HepG2 (cell line): Measurements from ENCODE around the gene MAPKAPK3. TPM values are rescaled to one million over a fixed set of nuclear protein-coding genes. Genes with fewer than 3 reads are reported as not detected.

Source experiments
- ATAC-seq: fragments of 200-7000 bp; cut with Tn5 transposase; 3 replicates; pipeline ENCODE4 v1.9.1; 2020; ENCODE audit warnings: mild to moderate bottlenecking, moderate library complexity
- BruUV-seq: library from RNA; stranded (reverse); fragments of 400-500 nt; replicated peaks from 2 replicates; lab custom pipeline; 2021; lab: Mats Ljungman, UMichigan
- CTCF ChIA-PET: fragments of 300-600 bp; formaldehyde crosslinking; extraction: SDS; loops from one replicate; lab custom pipeline; 2021; ENCODE audit warnings: low total read pairs, inconsistent platforms, low intra/inter-chr PET ratio; lab: Yijun Ruan, JAX
- POLR2A ChIA-PET: fragments of 350-600 bp; sonication (Branson Sonifier 250); formaldehyde crosslinking; loops from one replicate; lab custom pipeline; 2020; ENCODE audit warnings: antibody characterized with exemption, inconsistent platforms; lab: Yijun Ruan, JAX
- DNase-seq: peaks from one replicate; pipeline ENCODE4 v3.0.0-alpha.2; 2015; ENCODE audit warnings: low spot score
- FAIRE-seq: peaks from 3 replicates; lab custom pipeline; 2011; peaks lifted over from hg19 to GRCh38; lab: Jason Lieb, UNC
- H2AFZ ChIP-seq: one replicate; pipeline ENCODE4 v1.6.1; 2011; ENCODE audit warnings: low read length, inconsistent platforms
- H3K27ac ChIP-seq: fragments of 300-600 bp; 3 replicates; pipeline ENCODE4 v1.8.0; 2011; ENCODE audit warnings: mixed run types, mild to moderate bottlenecking, mixed read lengths, low read length, inconsistent platforms; ENCODE audit not compliant: insufficient read depth; ENCODE audit errors: extremely low read length
- H3K27me3 ChIP-seq, 2 experiments: fragments of 200-600 bp in 1 of 2; 2 replicates in 1 of 2; 3 replicates in 1 of 2; pipeline versions ENCODE4 v1.6.0 to v1.8.0; 2011; ENCODE audit warnings: low read length in 2 of 2, mild to moderate bottlenecking in 2 of 2, moderate library complexity in 2 of 2, inconsistent platforms in 1 of 2; ENCODE audit not compliant: insufficient read depth in 2 of 2, control insufficient read depth in 1 of 2
- H3K36me3 ChIP-seq, 2 experiments: fragments of 200-600 bp in 1 of 2; replicated peaks in 1 of 2; 2 replicates in 1 of 2; 3 replicates in 1 of 2; pipeline versions ENCODE4 v1.5.1 to v1.8.0; 2011; ENCODE audit warnings: low read length in 2 of 2, inconsistent platforms in 1 of 2; ENCODE audit not compliant: insufficient read depth in 2 of 2, control insufficient read depth in 1 of 2
- H3K4me1 ChIP-seq: 2 replicates; pipeline ENCODE4 v1.5.1; 2012; ENCODE audit warnings: low read length, inconsistent platforms; ENCODE audit not compliant: insufficient read depth
- H3K4me2 ChIP-seq: 2 replicates; pipeline ENCODE4 v1.6.0; 2011; ENCODE audit warnings: low read depth, low read length, inconsistent platforms
- H3K4me3 ChIP-seq, 3 experiments: fragments of 200-600 bp in 1 of 3; sonication (generic), shearing (Covaris generic) in 1 of 3; replicated peaks in 1 of 3; 2 replicates each; pipeline ENCODE4 v1.5.1; 2011 to 2016; ENCODE audit warnings: low read length in 3 of 3, inconsistent platforms in 2 of 3, low read depth in 2 of 3, mild to moderate bottlenecking in 2 of 3, control low read depth in 1 of 3, mixed read lengths in 1 of 3; ENCODE audit not compliant: insufficient read depth in 1 of 3
- H3K79me2 ChIP-seq: one replicate; pipeline ENCODE4 v1.6.1; 2011; ENCODE audit warnings: low read length, inconsistent platforms; ENCODE audit not compliant: insufficient read depth
- H3K9ac ChIP-seq: 2 replicates; pipeline ENCODE4 v1.6.0; 2011; ENCODE audit warnings: mild to moderate bottlenecking, low read depth, low read length, inconsistent platforms; ENCODE audit not compliant: insufficient read depth
- H3K9me3 ChIP-seq: 2 replicates; pipeline ENCODE4 v1.5.1; 2012; ENCODE audit warnings: mild to moderate bottlenecking, low read length
- H4K20me1 ChIP-seq: 2 replicates; pipeline ENCODE4 v1.6.0; 2011; ENCODE audit warnings: inconsistent platforms, mild to moderate bottlenecking, low read length, moderate library complexity; ENCODE audit not compliant: insufficient read depth
- PRMT3 ChIP-seq: sonication (generic); formaldehyde crosslinking; IDR thresholded peaks from 2 replicates; pipeline ENCODE4 v1.8.1; 2022; ENCODE audit warnings: low read depth, mild to moderate bottlenecking, moderate library complexity, missing genetic modification reagents, borderline replicate concordance
- WGBS: methylation state at CpG from one replicate; pipeline ENCODE4 v1.1.6; 2017; ENCODE audit warnings: low lambda C conversion rate; 5-methylcytosine and 5-hydroxymethylcytosine counted together
- in situ Hi-C: cut with HindIII; loops from 2 replicates; pipeline ENCODE4 v1.10.0; 2017; ENCODE audit warnings: low pct_unique_long_range_greater_than_20kb; ENCODE audit not compliant: extremely low pct_ligation_motif_present
- intact Hi-C: fragments of 100-400 bp; cut with micrococcal nuclease; formaldehyde crosslinking; loops from one replicate; pipeline ENCODE4 v1.10.0; 2022; ENCODE audit not compliant: unreplicated experiment
- polyA plus RNA-seq, 8 experiments: library from polyadenylated mRNA; depleted of rRNA in 3 of 8; stranded (reverse) in 7 of 8; unstranded in 1 of 8; fragments of >200 nt; fragmentation: Illumina TruSeq in 4 of 8; extraction: Trizol in 4 of 8; gene quantifications; 2 replicates each; pipeline versions ENCODE4 v1.2.1 to v1.2.3, GENCODE V29; 2011 to 2016; ENCODE audit warnings: low read depth in 4 of 8, missing spikeins in 1 of 8, mixed read lengths in 1 of 8; ENCODE audit not compliant: insufficient read depth in 1 of 8
- total RNA-seq, 5 experiments: library from RNA; depleted of rRNA; stranded (reverse); fragments of >200 nt; fragmentation: Illumina TruSeq; extraction: Trizol; gene quantifications; 2 replicates each; pipeline ENCODE4 v1.2.3, GENCODE V29; 2016; ENCODE audit warnings: low read depth in 1 of 5
- TF ChIP-seq, protein P1 (sequence below): sonication (generic); formaldehyde crosslinking; IDR thresholded peaks from 2 replicates; pipeline ENCODE4 v1.5.0; 2020; ENCODE audit warnings: missing genetic modification reagents
- TF ChIP-seq, protein P2 (sequence below): sonication (generic); formaldehyde crosslinking; IDR thresholded peaks from 2 replicates; pipeline ENCODE4 v1.4.0; 2020; ENCODE audit warnings: missing genetic modification reagents

Gene MAPKAPK3
- total and polyA plus RNA-seq, 2 of the 13 experiments (the other 11 are each of a cell fraction or from before 2014, with no cell fraction given) = 39.9 to 41.2 TPM

DNA sequence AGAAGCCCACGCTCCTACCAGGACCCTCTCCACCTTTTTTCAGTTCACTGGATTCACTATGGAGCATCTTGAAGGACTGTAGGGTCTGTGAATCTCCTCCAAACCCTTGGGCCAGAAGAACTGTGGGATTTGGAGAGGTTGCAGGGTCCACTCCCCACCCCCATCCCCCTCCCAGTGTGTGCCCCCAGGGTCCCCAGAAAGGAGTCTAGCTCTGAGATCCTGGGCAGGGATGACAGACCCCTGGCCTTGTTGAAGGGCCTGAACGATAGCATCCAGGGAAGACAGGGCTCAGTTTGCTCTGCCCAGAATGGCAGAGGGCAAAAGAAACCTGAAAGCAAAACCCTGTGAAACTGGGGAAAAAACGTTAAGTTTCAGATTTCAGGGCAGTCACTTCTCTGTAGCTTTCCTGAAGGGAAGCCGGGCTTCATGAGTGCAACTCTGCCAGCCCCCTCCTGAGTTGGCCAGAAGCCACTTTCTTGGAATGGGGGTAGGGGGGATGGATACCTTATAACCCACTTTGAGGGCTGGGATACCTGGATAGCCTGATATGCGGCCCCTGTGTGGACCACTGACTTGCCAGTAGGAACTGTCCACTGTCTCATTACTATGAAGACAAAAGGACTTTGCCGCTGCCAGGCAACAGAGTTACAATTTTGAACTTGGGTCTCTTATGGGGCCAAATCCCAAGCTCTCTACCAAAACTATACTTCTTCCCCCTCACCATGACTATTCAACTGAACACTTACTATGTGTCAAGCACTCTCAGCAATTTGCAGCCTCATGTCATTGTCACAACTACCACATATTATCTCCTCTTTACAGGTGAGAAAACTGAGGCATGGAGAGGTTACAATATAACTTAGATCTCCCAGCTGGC lies 3.7 kb upstream of the MAPKAPK3 start:
- no TSS peak for BruUV-seq
- FAIRE-seq (no peak), ATAC-seq (no peak), DNase-seq (no peak)
- Histone ChIP-seq H3K27me3 (peaks cover 0 to 10% of the 10 kb centered on the region in 2 experiments; a peak in 1 of 5 replicates), H2AFZ (no peak overlapping the region), H3K4me1 (peaks cover 52% of the 10 kb centered on the region), H4K20me1 (no peaks in the 10 kb centered on the region), H3K9ac (no peak overlapping the region), H3K4me2 (no peak overlapping the region), H3K4me3 (no peak overlapping the region), H3K9me3 (no peaks in the 10 kb centered on the region), H3K79me2 (peaks cover 7% of the 10 kb centered on the region)
- POLR2A ChIA-PET = interaction anchor here (1.3 to 4.5 kb wide), 3 partner anchors 11 to 43 kb away, joined by 3 to 101 read pairs (median 64); partner anchors contain the start of gene HEMK1
- 50% methylated on average over 6 of the region's 6 CpGs for WGBS
- CTCF ChIA-PET = interaction anchor here (0.7 to 8.0 kb wide), 4 partner anchors 30 to 94 kb away, joined by 3 to 182 read pairs (median 4); partner anchors contain the start of gene HEMK1
- intact Hi-C loops = loop anchor here (10.0 kb wide), 1 partner anchor 352 kb away; no protein-coding TSS in a partner anchor
- TF ChIP-seq, protein P1, sequence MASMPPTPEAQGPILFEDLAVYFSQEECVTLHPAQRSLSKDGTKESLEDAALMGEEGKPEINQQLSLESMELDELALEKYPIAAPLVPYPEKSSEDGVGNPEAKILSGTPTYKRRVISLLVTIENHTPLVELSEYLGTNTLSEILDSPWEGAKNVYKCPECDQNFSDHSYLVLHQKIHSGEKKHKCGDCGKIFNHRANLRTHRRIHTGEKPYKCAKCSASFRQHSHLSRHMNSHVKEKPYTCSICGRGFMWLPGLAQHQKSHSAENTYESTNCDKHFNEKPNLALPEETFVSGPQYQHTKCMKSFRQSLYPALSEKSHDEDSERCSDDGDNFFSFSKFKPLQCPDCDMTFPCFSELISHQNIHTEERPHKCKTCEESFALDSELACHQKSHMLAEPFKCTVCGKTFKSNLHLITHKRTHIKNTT (CRISPR knock-in tag) = no peak
- TF ChIP-seq PRMT3 (CRISPR knock-in tag) = no peak
- TF ChIP-seq, protein P2, sequence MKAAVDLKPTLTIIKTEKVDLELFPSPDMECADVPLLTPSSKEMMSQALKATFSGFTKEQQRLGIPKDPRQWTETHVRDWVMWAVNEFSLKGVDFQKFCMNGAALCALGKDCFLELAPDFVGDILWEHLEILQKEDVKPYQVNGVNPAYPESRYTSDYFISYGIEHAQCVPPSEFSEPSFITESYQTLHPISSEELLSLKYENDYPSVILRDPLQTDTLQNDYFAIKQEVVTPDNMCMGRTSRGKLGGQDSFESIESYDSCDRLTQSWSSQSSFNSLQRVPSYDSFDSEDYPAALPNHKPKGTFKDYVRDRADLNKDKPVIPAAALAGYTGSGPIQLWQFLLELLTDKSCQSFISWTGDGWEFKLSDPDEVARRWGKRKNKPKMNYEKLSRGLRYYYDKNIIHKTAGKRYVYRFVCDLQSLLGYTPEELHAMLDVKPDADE (CRISPR knock-in tag) = no peak
- TF ChIP-seq, all 625 proteins: peak for 0
- Histone ChIP-seq H3K27ac (no peak overlapping the region), H3K36me3 (no peaks in the 10 kb centered on the region; a peak in 1 of 5 replicates)
- in situ Hi-C loops = loop anchor here (5.0 kb wide), 1 partner anchor 41 kb away; no protein-coding TSS in a partner anchor
